Keratinocyte (primary cell): Measurements from ENCODE around the gene IGF1R. TPM values are rescaled to one million over a fixed set of nuclear protein-coding genes. Genes with fewer than 3 reads are reported as not detected.

Experiments used
- DNase-seq: peaks from one replicate; pipeline ENCODE4 v3.0.0-alpha.2; 2011; ENCODE audit warnings: low read depth, missing footprints, low spot score
- FAIRE-seq: peaks from 2 replicates; lab custom pipeline; 2011; peaks lifted over from hg19 to GRCh38; lab: Jason Lieb, UNC
- H2AFZ ChIP-seq: 2 replicates; pipeline ENCODE4 v1.6.0; 2012; ENCODE audit warnings: low read length, control low read depth, inconsistent platforms; ENCODE audit not compliant: control insufficient read depth
- H3K27ac ChIP-seq: 2 replicates; pipeline ENCODE4 v1.5.1; 2011; ENCODE audit warnings: low read length; ENCODE audit not compliant: control insufficient read depth, insufficient read depth
- H3K27me3 ChIP-seq: 3 replicates; pipeline ENCODE4 v1.6.0; 2011; ENCODE audit warnings: low read length; ENCODE audit not compliant: control insufficient read depth, insufficient read depth; ENCODE audit errors: extremely low read depth
- H3K36me3 ChIP-seq, 2 experiments: 2 replicates in 1 of 2; 3 replicates in 1 of 2; pipeline ENCODE4 v1.5.1; 2011; ENCODE audit warnings: low read length in 2 of 2, mild to moderate bottlenecking in 1 of 2; ENCODE audit not compliant: control insufficient read depth in 2 of 2, insufficient read depth in 2 of 2; ENCODE audit errors: extremely low read depth in 1 of 2
- H3K4me1 ChIP-seq: 3 replicates; pipeline ENCODE4 v1.5.1; 2011; ENCODE audit warnings: low read length; ENCODE audit not compliant: control insufficient read depth, insufficient read depth; ENCODE audit errors: extremely low read depth
- H3K4me2 ChIP-seq: 3 replicates; pipeline ENCODE4 v1.6.0; 2011; ENCODE audit warnings: low read depth, low read length; ENCODE audit not compliant: control insufficient read depth, insufficient read depth; ENCODE audit errors: extremely low read depth
- H3K4me3 ChIP-seq, 3 experiments: fragments of 200-600 bp in 1 of 3; sonication (generic) in 1 of 3; 2 replicates in 2 of 3; 3 replicates in 1 of 3; pipeline ENCODE4 v1.5.1; 2011 to 2016; ENCODE audit warnings: low read length in 3 of 3, mild to moderate bottlenecking in 3 of 3, control low read depth in 2 of 3, inconsistent platforms in 1 of 3, low read depth in 1 of 3, mixed read lengths in 1 of 3, mixed run types in 1 of 3, moderate library complexity in 1 of 3; ENCODE audit not compliant: control insufficient read depth in 2 of 3, insufficient read depth in 2 of 3; ENCODE audit errors: extremely low read depth in 1 of 3
- H3K79me2 ChIP-seq: 2 replicates; pipeline ENCODE4 v1.6.0; 2012; ENCODE audit warnings: low read length; ENCODE audit not compliant: control insufficient read depth, insufficient read depth
- H3K9ac ChIP-seq: 3 replicates; pipeline ENCODE4 v1.6.0; 2011; ENCODE audit warnings: low read length; ENCODE audit not compliant: control insufficient read depth, insufficient read depth; ENCODE audit errors: extremely low read depth
- H3K9me1 ChIP-seq: 3 replicates; pipeline ENCODE4 v1.6.0; 2011; ENCODE audit warnings: low read length; ENCODE audit not compliant: control insufficient read depth, insufficient read depth; ENCODE audit errors: extremely low read depth
- H3K9me3 ChIP-seq: 2 replicates; pipeline ENCODE4 v1.5.1; 2012; ENCODE audit warnings: low read depth, low read length; ENCODE audit not compliant: control insufficient read depth
- H4K20me1 ChIP-seq: 3 replicates; pipeline ENCODE4 v1.6.0; 2011; ENCODE audit warnings: low read length; ENCODE audit not compliant: control insufficient read depth, insufficient read depth; ENCODE audit errors: extremely low read depth
- CTCF ChIP-seq, 3 experiments: IDR thresholded peaks in 1 of 3; conservative IDR thresholded peaks in 1 of 3; optimal IDR thresholded peaks in 1 of 3; 2 replicates in 2 of 3; 3 replicates in 1 of 3; pipeline versions ENCODE3 to v1.5.1; 2011; ENCODE audit warnings: low read length in 3 of 3, mild to moderate bottlenecking in 3 of 3, moderate library complexity in 2 of 3, control low read depth in 1 of 3, inconsistent platforms in 1 of 3; ENCODE audit not compliant: insufficient read depth in 2 of 3; ENCODE audit errors: extremely low read depth in 1 of 3
- EZH2 ChIP-seq: IDR thresholded peaks from one replicate; pipeline ENCODE4 v1.6.1; 2012; ENCODE audit warnings: inconsistent platforms, mild to moderate bottlenecking, low read length, moderate library complexity
- dilution Hi-C: fragments of 300-500 bp; cut with MboI; formaldehyde crosslinking; loops from one replicate; pipeline ENCODE4 v1.7.0; 2020; ENCODE audit warnings: low sequenced_read_pairs; ENCODE audit not compliant: extremely low pct_ligation_motif_present
- polyA plus RNA-seq, 5 experiments: library from polyadenylated mRNA; depleted of rRNA in 3 of 5; stranded (reverse) in 3 of 5; stranded (forward) in 1 of 5; unstranded in 1 of 5; fragments of >200 nt; gene quantifications; 1 replicate in 1 of 5; 2 replicates in 3 of 5; 3 replicates in 1 of 5; pipeline versions ENCODE4 v1.2.1 to v1.2.3, GENCODE V29; 2011 to 2012; ENCODE audit warnings: missing spikeins in 2 of 5, low read depth in 1 of 5, low replicate concordance in 1 of 5

Gene IGF1R
- polyA plus RNA-seq, 1 donor (not counting 4 experiments of a cell fraction or from before 2014, with no cell fraction given) = 14.5 TPM

GRCh38 chr15:98951493-98952320 is 303.4 kb downstream of the IGF1R start:
- H3K9me1 ChIP-seq = no peaks in the 10 kb centered on the region
- no peaks in the 10 kb centered on the region for H3K4me1 ChIP-seq
- DNase-seq (no peak), FAIRE-seq (no peak)
- H3K4me3 ChIP-seq = no peak overlapping the region
- H3K36me3 ChIP-seq = peaks cover 26 to 43% of the 10 kb centered on the region in 2 experiments
- dilution Hi-C loops = no loop called here
- H3K27ac ChIP-seq = no peak overlapping the region
- no peak overlapping the region for H3K9ac ChIP-seq
- no peak for TF ChIP-seq EZH2
- TF ChIP-seq CTCF (optimal IDR thresholded peaks at IDR 0.05 in 1 of 3, IDR thresholded peaks at IDR 0.05 in 1 of 3, conservative IDR thresholded peaks at IDR 0.05 in 1 of 3; ENCODE audit: extremely low read depth in 1 of 3, insufficient read depth in 2 of 3, low read length in 3 of 3) = no peak
- H3K9me3 ChIP-seq = no peaks in the 10 kb centered on the region
- H3K79me2 ChIP-seq = no peaks in the 10 kb centered on the region
- H3K27me3 ChIP-seq = no peaks in the 10 kb centered on the region
- no peak overlapping the region for H3K4me2 ChIP-seq
- no peak overlapping the region for H2AFZ ChIP-seq
- H4K20me1 ChIP-seq = no peaks in the 10 kb centered on the region

GRCh38 chr15:98952381-98952803 is 304.1 kb downstream of the IGF1R start:
- H3K4me3 ChIP-seq = no peak overlapping the region
- H3K27ac ChIP-seq = no peak overlapping the region
- peaks cover 26 to 49% of the 10 kb centered on the region in 2 experiments for H3K36me3 ChIP-seq
- TF ChIP-seq EZH2 (no peak), CTCF (optimal IDR thresholded peaks at IDR 0.05 in 1 of 3, IDR thresholded peaks at IDR 0.05 in 1 of 3, conservative IDR thresholded peaks at IDR 0.05 in 1 of 3; ENCODE audit: extremely low read depth in 1 of 3, insufficient read depth in 2 of 3, low read length in 3 of 3) (no peak)
- H2AFZ ChIP-seq = no peak overlapping the region
- no peaks in the 10 kb centered on the region for H3K9me1 ChIP-seq
- no peaks in the 10 kb centered on the region for H3K27me3 ChIP-seq
- H3K9ac ChIP-seq = no peak overlapping the region
- no peaks in the 10 kb centered on the region for H3K4me1 ChIP-seq
- H3K4me2 ChIP-seq = no peak overlapping the region
- FAIRE-seq (no peak), DNase-seq (no peak)
- no peaks in the 10 kb centered on the region for H4K20me1 ChIP-seq
- dilution Hi-C loops = no loop called here
- H3K79me2 ChIP-seq = no peaks in the 10 kb centered on the region
- no peaks in the 10 kb centered on the region for H3K9me3 ChIP-seq
